Suprapubic skin (tissue), 4 donors: ENCODE data around the gene HNRNPLL. TPM values are rescaled to one million over a fixed set of nuclear protein-coding genes. Genes with fewer than 3 reads are reported as not detected.

Experiments
- DNase-seq, 2 donors: peaks; one replicate each; pipeline ENCODE4 v3.0.0-alpha.2; 2019; ENCODE audit warnings: low spot score in 2 of 2
- H3K27ac ChIP-seq: fragments of 200-600 bp; sonication (generic); one replicate; pipeline ENCODE4 v1.5.1; 2019
- H3K27me3 ChIP-seq: fragments of 200-600 bp; sonication (generic); one replicate; pipeline ENCODE4 v1.5.1; 2019
- H3K36me3 ChIP-seq: fragments of 200-600 bp; sonication (generic); one replicate; pipeline ENCODE4 v1.5.1; 2019
- H3K4me1 ChIP-seq: fragments of 200-600 bp; sonication (generic); one replicate; pipeline ENCODE4 v1.5.1; 2019
- H3K4me3 ChIP-seq: fragments of 200-600 bp; sonication (generic); one replicate; pipeline ENCODE4 v1.5.1; 2019; ENCODE audit warnings: mild to moderate bottlenecking
- H3K9me3 ChIP-seq: fragments of 200-600 bp; sonication (generic); one replicate; pipeline ENCODE4 v1.5.1; 2019
- CTCF ChIP-seq, 2 donors: fragments of 200-600 bp in 1 of 2; fragments of 450-650 bp in 1 of 2; sonication (generic) in 1 of 2; IDR thresholded peaks; one replicate each; pipeline ENCODE4 v1.5.1; 2016 to 2019; ENCODE audit warnings: antibody characterized with exemption in 2 of 2, mild to moderate bottlenecking in 1 of 2, moderate library complexity in 1 of 2
- EP300 ChIP-seq: sonication (generic); formaldehyde crosslinking; IDR thresholded peaks from one replicate; pipeline ENCODE4 v1.6.1; 2017; ENCODE audit warnings: antibody characterized with exemption
- POLR2A ChIP-seq, 2 donors: fragments of 450-650 bp; IDR thresholded peaks; one replicate each; pipeline ENCODE4 v1.6.1; 2017; ENCODE audit warnings: antibody characterized with exemption in 2 of 2, mild to moderate bottlenecking in 2 of 2, moderate library complexity in 2 of 2
- POLR2AphosphoS5 ChIP-seq, 3 donors: sonication (generic); formaldehyde crosslinking; IDR thresholded peaks; one replicate each; pipeline ENCODE4 v1.6.1; 2017; ENCODE audit warnings: antibody characterized with exemption in 3 of 3
- WGBS: methylation state at CpG from one replicate; pipeline ENCODE4 v1.1.5; 2018; 5-methylcytosine and 5-hydroxymethylcytosine counted together
- total RNA-seq, 4 donors: library from RNA; depleted of rRNA; stranded (reverse); fragments of >200 nt; gene quantifications; one replicate each; pipeline ENCODE4 v1.1.0, GENCODE V29; 2016

HNRNPLL gene
- total RNA-seq, 4 donors from 2014 or later, result 13.1 to 54.6 (median 23.4) TPM

- Histone ChIP-seq H3K27ac (no peak overlapping the region), H3K9me3 (no peaks in the 10 kb centered on the region), H3K4me1 (no peaks in the 10 kb centered on the region), H3K36me3 (no peaks in the 10 kb centered on the region), H3K4me3 (no peak overlapping the region), H3K27me3 (no peaks in the 10 kb centered on the region)
- no peak for DNase-seq
- TF ChIP-seq POLR2A (IDR thresholded peaks at IDR 0.05), result no peak
- no peak for TF ChIP-seq CTCF (IDR thresholded peaks at IDR 0.05)
- TF ChIP-seq POLR2AphosphoS5 (IDR thresholded peaks at IDR 0.05), result no peak
- no peak for TF ChIP-seq EP300
- WGBS, result 45% methylated on average over 2 of the region's 2 CpGs
Observed at GRCh38 chr2:38633895-38634294, 31.2 kb upstream of the HNRNPLL start.

DNA sequence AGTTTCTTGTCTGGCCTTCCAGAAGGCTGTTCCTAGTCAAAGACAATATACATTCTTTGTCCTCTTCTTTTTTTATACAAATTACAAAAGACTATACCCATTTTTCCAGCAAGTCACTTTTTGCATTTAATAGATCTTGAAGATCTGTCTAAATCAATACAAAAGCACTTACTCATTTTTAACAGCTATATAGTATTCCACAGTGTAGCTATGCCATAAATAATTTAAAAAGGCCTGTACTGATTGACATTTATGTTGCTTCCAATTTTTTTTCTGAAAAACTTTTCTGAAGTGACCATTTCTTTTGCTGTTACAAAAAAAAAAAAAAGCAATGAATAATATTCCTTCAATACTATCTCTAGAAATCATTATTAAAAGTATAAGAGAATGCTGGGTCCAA lies 30.3 kb upstream of the HNRNPLL start:
- no peak for TF ChIP-seq POLR2A (IDR thresholded peaks at IDR 0.05)
- TF ChIP-seq POLR2AphosphoS5 (IDR thresholded peaks at IDR 0.05), result no peak
- no peak for TF ChIP-seq EP300
- TF ChIP-seq CTCF (IDR thresholded peaks at IDR 0.05), result no peak
- H3K27ac ChIP-seq, result no peak overlapping the region
- H3K36me3 ChIP-seq, result no peaks in the 10 kb centered on the region
- H3K4me1 ChIP-seq, result no peaks in the 10 kb centered on the region
- H3K4me3 ChIP-seq, result no peak overlapping the region
- H3K27me3 ChIP-seq, result no peaks in the 10 kb centered on the region
- no peak for DNase-seq
- no peaks in the 10 kb centered on the region for H3K9me3 ChIP-seq

DNA sequence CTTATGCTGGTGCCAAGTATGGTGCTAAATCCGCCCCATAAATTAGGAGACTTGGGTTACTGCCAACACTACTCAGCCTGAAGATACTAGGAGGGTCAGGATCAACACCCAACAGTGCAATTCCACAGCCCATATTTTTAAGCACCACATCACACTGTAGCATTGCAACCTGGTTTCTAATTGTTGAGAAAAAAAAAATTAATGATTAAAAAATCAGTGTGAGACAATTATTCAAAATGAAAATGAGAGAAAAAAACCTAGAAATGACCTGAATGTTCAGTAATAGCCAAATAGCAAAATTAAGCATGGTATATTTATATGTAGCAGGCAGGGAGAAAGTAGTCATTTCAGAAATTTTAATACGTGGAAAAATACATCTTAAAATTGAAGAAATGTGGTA lies 29.2 kb upstream of the HNRNPLL start:
- Histone ChIP-seq H3K4me3 (no peak overlapping the region), H3K27me3 (no peaks in the 10 kb centered on the region), H3K4me1 (no peaks in the 10 kb centered on the region), H3K27ac (no peak overlapping the region), H3K9me3 (no peaks in the 10 kb centered on the region), H3K36me3 (no peaks in the 10 kb centered on the region)
- TF ChIP-seq POLR2A (IDR thresholded peaks at IDR 0.05) (no peak), CTCF (IDR thresholded peaks at IDR 0.05) (no peak), POLR2AphosphoS5 (IDR thresholded peaks at IDR 0.05) (no peak), EP300 (no peak)
- WGBS, result 41% methylated on average over 2 of the region's 2 CpGs
- no peak for DNase-seq

DNA sequence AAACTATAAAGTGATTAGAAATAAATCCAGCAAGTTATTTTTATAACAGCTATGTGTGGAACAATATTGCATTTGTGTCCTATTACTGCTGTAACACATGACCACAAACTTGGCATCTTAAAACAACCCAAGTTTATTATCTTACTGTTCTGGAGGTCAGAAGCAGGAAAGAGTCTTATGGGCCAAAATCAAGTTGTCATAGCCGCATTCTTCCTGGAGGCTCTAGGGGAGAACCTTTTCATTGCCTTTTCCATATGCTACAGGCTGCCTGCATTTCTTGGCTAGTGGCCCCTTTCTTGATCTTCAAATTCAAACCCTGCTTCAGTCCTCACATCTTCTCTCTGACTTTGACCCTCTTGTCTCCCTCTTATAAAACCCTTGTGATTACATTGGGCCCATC lies 27.0 kb upstream of the HNRNPLL start:
- TF ChIP-seq POLR2A (IDR thresholded peaks at IDR 0.05) (no peak), POLR2AphosphoS5 (IDR thresholded peaks at IDR 0.05) (no peak), EP300 (no peak), CTCF (IDR thresholded peaks at IDR 0.05) (no peak)
- 96% methylated on average over 1 of the region's 1 CpG for WGBS

GRCh38 chr2:38627391-38627790 lies 24.7 kb upstream of the HNRNPLL start:
- Histone ChIP-seq H3K27me3 (no peaks in the 10 kb centered on the region), H3K36me3 (no peaks in the 10 kb centered on the region), H3K4me3 (no peak overlapping the region), H3K4me1 (no peaks in the 10 kb centered on the region), H3K27ac (no peak overlapping the region), H3K9me3 (no peaks in the 10 kb centered on the region)
- no peak for TF ChIP-seq CTCF (IDR thresholded peaks at IDR 0.05)
- TF ChIP-seq POLR2A (IDR thresholded peaks at IDR 0.05), result no peak
- no peak for TF ChIP-seq EP300
- no peak for TF ChIP-seq POLR2AphosphoS5 (IDR thresholded peaks at IDR 0.05)
- 83% methylated on average over 4 of the region's 4 CpGs for WGBS
- DNase-seq, result no peak

More for the DNA sequence above, 27.0 kb upstream of the HNRNPLL start:
- no peak overlapping the region for H3K27ac ChIP-seq
- H3K27me3 ChIP-seq, result no peaks in the 10 kb centered on the region
- H3K9me3 ChIP-seq, result no peaks in the 10 kb centered on the region
- H3K36me3 ChIP-seq, result no peaks in the 10 kb centered on the region
- DNase-seq, result no peak
- no peak overlapping the region for H3K4me3 ChIP-seq
- no peaks in the 10 kb centered on the region for H3K4me1 ChIP-seq
